ENCODE results near the gene CELA1. TPM values are rescaled to one million over a fixed set of nuclear protein-coding genes. Genes with fewer than 3 reads are reported as not detected.

CELA1 gene
- total RNA-seq, 3 donors from 2014 or later (not counting 1 experiment from before 2014, with no cell fraction given): 0.53 to 0.66 TPM; not detected in 1

- peaks cover 23 to 25% of the 10 kb centered on the region in 2 donors for H3K4me1 Mint-ChIP-seq
- 97% methylated on average over 10 of the region's 10 CpGs for WGBS (ENCODE audit: insufficient coverage)
- DNase-seq (no peak), ATAC-seq (no peak)
- intact Hi-C loops (cut with micrococcal nuclease): no loop called here
- Histone ChIP-seq H3K4me3 (ENCODE audit: low read length) (no peak overlapping the region), H3K9me3 (ENCODE audit: control insufficient read depth, insufficient read depth, low read length) (no peaks in the 10 kb centered on the region), H3K27ac (ENCODE audit: low read length) (no peak overlapping the region), H3K36me3 (ENCODE audit: control insufficient read depth, insufficient read depth, low read length) (peaks cover 12% of the 10 kb centered on the region), H3K4me1 (ENCODE audit: control insufficient read depth, insufficient read depth, low read length) (peaks cover 30% of the 10 kb centered on the region), H3K27me3 (ENCODE audit: control insufficient read depth, insufficient read depth, low read length) (no peaks in the 10 kb centered on the region)
- no peaks in the 10 kb centered on the region for H3K9me3 Mint-ChIP-seq
- H3K4me3 Mint-ChIP-seq: no peak overlapping the region
- no peaks in the 10 kb centered on the region for H3K36me3 Mint-ChIP-seq
- TF ChIP-seq CTCF (IDR thresholded peaks at IDR 0.05): no peak
- no peak overlapping the region for H3K27ac Mint-ChIP-seq
- no peaks in the 10 kb centered on the region for H3K27me3 Mint-ChIP-seq (ENCODE audit: low read depth in 2 of 2)
These were observed 18.8 kb upstream of the CELA1 start for GRCh38 chr12:51365276-51365675.

GRCh38 chr12:51364001-51364400, 17.5 kb upstream of the CELA1 start:
- no peaks in the 10 kb centered on the region for H3K27me3 ChIP-seq (ENCODE audit: control insufficient read depth, insufficient read depth, low read length)
- ATAC-seq: no peak
- H3K36me3 Mint-ChIP-seq: no peaks in the 10 kb centered on the region
- H3K27ac Mint-ChIP-seq: no peak overlapping the region
- no peaks in the 10 kb centered on the region for H3K9me3 Mint-ChIP-seq
- H3K4me3 ChIP-seq (ENCODE audit: low read length): no peak overlapping the region
- intact Hi-C loops (cut with micrococcal nuclease): no loop called here
- 96% methylated on average over 11 of the region's 11 CpGs for WGBS (ENCODE audit: insufficient coverage)
- TF ChIP-seq CTCF (IDR thresholded peaks at IDR 0.05): no peak
- H3K36me3 ChIP-seq (ENCODE audit: control insufficient read depth, insufficient read depth, low read length): peaks cover 15% of the 10 kb centered on the region
- H3K4me1 Mint-ChIP-seq: peaks cover 12% of the 10 kb centered on the region in 2 donors
- H3K4me3 Mint-ChIP-seq: no peak overlapping the region
- H3K9me3 ChIP-seq (ENCODE audit: control insufficient read depth, insufficient read depth, low read length): no peaks in the 10 kb centered on the region
- H3K27me3 Mint-ChIP-seq (ENCODE audit: low read depth in 2 of 2): no peaks in the 10 kb centered on the region
- no peak for DNase-seq
- no peak overlapping the region for H3K27ac ChIP-seq (ENCODE audit: low read length)
- peaks cover 17% of the 10 kb centered on the region for H3K4me1 ChIP-seq (ENCODE audit: control insufficient read depth, insufficient read depth, low read length)

GRCh38 chr12:51362747-51363342, 16.4 kb upstream of the CELA1 start:
- 97% methylated on average over 2 of the region's 2 CpGs for WGBS (ENCODE audit: insufficient coverage)
- intact Hi-C loops (cut with micrococcal nuclease): no loop called here

More at GRCh38 chr12:51362747-51363342, 16.4 kb upstream of the CELA1 start:
- Histone ChIP-seq H3K27me3 (ENCODE audit: control insufficient read depth, insufficient read depth, low read length) (no peaks in the 10 kb centered on the region), H3K4me1 (ENCODE audit: control insufficient read depth, insufficient read depth, low read length) (peaks cover 7% of the 10 kb centered on the region), H3K4me3 (ENCODE audit: low read length) (no peak overlapping the region), H3K27ac (ENCODE audit: low read length) (no peak overlapping the region), H3K9me3 (ENCODE audit: control insufficient read depth, insufficient read depth, low read length) (no peaks in the 10 kb centered on the region), H3K36me3 (ENCODE audit: control insufficient read depth, insufficient read depth, low read length) (peaks cover 22% of the 10 kb centered on the region)
- TF ChIP-seq CTCF (IDR thresholded peaks at IDR 0.05): no peak
- H3K9me3 Mint-ChIP-seq: no peaks in the 10 kb centered on the region
- no peaks in the 10 kb centered on the region for H3K27me3 Mint-ChIP-seq (ENCODE audit: low read depth in 2 of 2)
- DNase-seq (no peak), ATAC-seq (no peak)
- H3K36me3 Mint-ChIP-seq: no peaks in the 10 kb centered on the region
- H3K27ac Mint-ChIP-seq: no peak overlapping the region
- peaks cover 5% of the 10 kb centered on the region in 2 donors for H3K4me1 Mint-ChIP-seq
- H3K4me3 Mint-ChIP-seq: no peak overlapping the region
